OCI-LY7 (cell line): ENCODE data around the gene SLC16A9. TPM values are rescaled to one million over a fixed set of nuclear protein-coding genes. Genes with fewer than 3 reads are reported as not detected.

Experiments
- BruUV-seq: library from RNA; stranded (reverse); fragments of 400-500 nt; replicated peaks from 2 replicates; lab custom pipeline; 2021; lab: Mats Ljungman, UMichigan
- CTCF ChIA-PET: fragments of 300-600 bp; sonication (Branson Sonifier 250); formaldehyde crosslinking; loops from one replicate; lab custom pipeline; 2022; ENCODE audit warnings: antibody characterized with exemption; ENCODE audit not compliant: unreplicated experiment; lab: Charles Lee
- POLR2A ChIA-PET: fragments of 300-600 bp; sonication (Branson Sonifier 250); formaldehyde crosslinking; loops from one replicate; lab custom pipeline; 2022; ENCODE audit warnings: antibody characterized with exemption; lab: Charles Lee
- DNase-seq: peaks from one replicate; pipeline ENCODE4 v3.0.0-alpha.2; 2015; ENCODE audit warnings: low spot score
- H2AFZ ChIP-seq: fragments of 200-600 bp; sonication (generic), shearing (Covaris generic); 2 replicates; pipeline ENCODE4 v1.6.1; 2014; ENCODE audit warnings: mild to moderate bottlenecking, antibody characterized with exemption, low read length, moderate library complexity
- H3K27ac ChIP-seq: fragments of 200-600 bp; sonication (generic); 2 replicates; pipeline ENCODE4 v1.5.1; 2014; ENCODE audit warnings: mixed run types, low read depth, mild to moderate bottlenecking, moderate library complexity, low read length, inconsistent platforms; ENCODE audit not compliant: poor library complexity, severe bottlenecking
- H3K36me3 ChIP-seq: fragments of 200-600 bp; sonication (generic); 2 replicates; pipeline ENCODE4 v1.6.1; 2014; ENCODE audit warnings: mild to moderate bottlenecking, antibody characterized with exemption, low read length, moderate library complexity, mixed read lengths; ENCODE audit not compliant: insufficient read depth
- H3K4me1 ChIP-seq: fragments of 200-600 bp; sonication (generic); 2 replicates; pipeline ENCODE4 v1.5.1; 2014; ENCODE audit warnings: mild to moderate bottlenecking, low read length; ENCODE audit not compliant: insufficient read depth, poor library complexity, severe bottlenecking
- H3K4me2 ChIP-seq: fragments of 200-600 bp; sonication (generic); 2 replicates; pipeline ENCODE4 v1.6.1; 2014; ENCODE audit warnings: mild to moderate bottlenecking, low read length
- H3K4me3 ChIP-seq: fragments of 200-600 bp; sonication (generic); 2 replicates; pipeline ENCODE4 v1.5.1; 2014; ENCODE audit warnings: mild to moderate bottlenecking, low read depth, low read length; ENCODE audit not compliant: poor library complexity, severe bottlenecking
- H3K79me2 ChIP-seq: fragments of 200-600 bp; sonication (generic); 2 replicates; pipeline ENCODE4 v1.6.1; 2016; ENCODE audit warnings: low read depth, mild to moderate bottlenecking, low read length, moderate library complexity, mixed read lengths; ENCODE audit not compliant: insufficient read depth
- H3K9me2 ChIP-seq: fragments of 200-600 bp; sonication (generic); 2 replicates; pipeline ENCODE4 v1.6.1; 2016; ENCODE audit warnings: mild to moderate bottlenecking, low read length, mixed read lengths; ENCODE audit not compliant: insufficient read depth
- H3K9me3 ChIP-seq: fragments of 200-600 bp; sonication (generic); 2 replicates; pipeline ENCODE4 v1.6.1; 2014; ENCODE audit warnings: mild to moderate bottlenecking, mixed run types, low read length, mixed read lengths
- H4K20me1 ChIP-seq: fragments of 200-600 bp; sonication (generic); 2 replicates; pipeline ENCODE4 v1.6.1; 2014; ENCODE audit warnings: mild to moderate bottlenecking, antibody characterized with exemption, low read length, moderate library complexity, mixed read lengths; ENCODE audit not compliant: insufficient read depth
- EZH2phosphoT487 ChIP-seq: fragments of 200-600 bp; sonication (generic); IDR thresholded peaks from 2 replicates; pipeline ENCODE4 v1.6.1; 2018; ENCODE audit warnings: low read depth, borderline replicate concordance, mild to moderate bottlenecking, mixed run types, antibody characterized with exemption, low read length, moderate library complexity, mixed read lengths
- intact Hi-C: fragments of 100-400 bp; cut with micrococcal nuclease; formaldehyde crosslinking; loops from one replicate; pipeline ENCODE4 v1.10.0; 2022; ENCODE audit not compliant: unreplicated experiment
- total RNA-seq, 2 experiments: library from RNA; depleted of rRNA in 1 of 2; stranded (reverse); fragments of >200 nt in 1 of 2; shearing (Covaris generic) in 1 of 2; gene quantifications; 2 replicates each; pipeline ENCODE4 v1.2.3, GENCODE V29; 2014 to 2022
- TF ChIP-seq, protein P1 (sequence below): fragments of 200-600 bp; sonication (generic); conservative IDR thresholded peaks from 2 replicates; pipeline ENCODE4 v1.5.1; 2014; ENCODE audit warnings: mild to moderate bottlenecking, antibody characterized with exemption, low read length, moderate library complexity, mixed read lengths

SLC16A9 gene
- total RNA-seq, 2 experiments from 2014 or later = not detected

GRCh38 chr10:59624951-59625350, 84.7 kb downstream of the SLC16A9 start:
- no peaks in the 10 kb centered on the region for H4K20me1 ChIP-seq
- TF ChIP-seq EZH2phosphoT487 = no peak
- TF ChIP-seq, protein P1, sequence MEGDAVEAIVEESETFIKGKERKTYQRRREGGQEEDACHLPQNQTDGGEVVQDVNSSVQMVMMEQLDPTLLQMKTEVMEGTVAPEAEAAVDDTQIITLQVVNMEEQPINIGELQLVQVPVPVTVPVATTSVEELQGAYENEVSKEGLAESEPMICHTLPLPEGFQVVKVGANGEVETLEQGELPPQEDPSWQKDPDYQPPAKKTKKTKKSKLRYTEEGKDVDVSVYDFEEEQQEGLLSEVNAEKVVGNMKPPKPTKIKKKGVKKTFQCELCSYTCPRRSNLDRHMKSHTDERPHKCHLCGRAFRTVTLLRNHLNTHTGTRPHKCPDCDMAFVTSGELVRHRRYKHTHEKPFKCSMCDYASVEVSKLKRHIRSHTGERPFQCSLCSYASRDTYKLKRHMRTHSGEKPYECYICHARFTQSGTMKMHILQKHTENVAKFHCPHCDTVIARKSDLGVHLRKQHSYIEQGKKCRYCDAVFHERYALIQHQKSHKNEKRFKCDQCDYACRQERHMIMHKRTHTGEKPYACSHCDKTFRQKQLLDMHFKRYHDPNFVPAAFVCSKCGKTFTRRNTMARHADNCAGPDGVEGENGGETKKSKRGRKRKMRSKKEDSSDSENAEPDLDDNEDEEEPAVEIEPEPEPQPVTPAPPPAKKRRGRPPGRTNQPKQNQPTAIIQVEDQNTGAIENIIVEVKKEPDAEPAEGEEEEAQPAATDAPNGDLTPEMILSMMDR = no peak
- no TSS peak for BruUV-seq
- H2AFZ ChIP-seq = no peak overlapping the region
- no peaks in the 10 kb centered on the region for H3K9me3 ChIP-seq
- DNase-seq = no peak
- H3K27ac ChIP-seq = no peak overlapping the region
- H3K4me3 ChIP-seq = no peak overlapping the region
- intact Hi-C loops = loop anchor here (5.0 to 10.0 kb wide), 3 partner anchors 673 to 1022 kb away; no protein-coding TSS in a partner anchor
- H3K4me2 ChIP-seq = no peak overlapping the region
- ChIA-PET POLR2A (interaction anchor here (0.6 to 0.7 kb wide), 2 partner anchors 17 to 77 kb away, joined by 3 read pairs; no protein-coding TSS in a partner anchor), CTCF (no interaction called here)
- H3K36me3 ChIP-seq = no peaks in the 10 kb centered on the region
- H3K9me2 ChIP-seq = no peaks in the 10 kb centered on the region
- no peaks in the 10 kb centered on the region for H3K79me2 ChIP-seq
- no peaks in the 10 kb centered on the region for H3K4me1 ChIP-seq

- intact Hi-C loops = loop anchor here (10.0 kb wide), 1 partner anchor 811 kb away; no protein-coding TSS in a partner anchor
- Histone ChIP-seq H4K20me1 (no peaks in the 10 kb centered on the region), H3K27ac (no peak overlapping the region), H3K36me3 (no peaks in the 10 kb centered on the region), H2AFZ (no peak overlapping the region), H3K4me1 (no peaks in the 10 kb centered on the region), H3K4me2 (no peak overlapping the region), H3K9me3 (no peaks in the 10 kb centered on the region), H3K4me3 (no peak overlapping the region), H3K9me2 (no peaks in the 10 kb centered on the region), H3K79me2 (no peaks in the 10 kb centered on the region)
- no TSS peak for BruUV-seq
- TF ChIP-seq, protein P1 = no peak
- TF ChIP-seq EZH2phosphoT487 = no peak
- DNase-seq = no peak
- ChIA-PET CTCF (interaction anchor here (1.0 kb wide), 1 partner anchor 25 kb away, joined by 4 read pairs; no protein-coding TSS in a partner anchor), POLR2A (no interaction called here)
Measured at GRCh38 chr10:59624136-59624535, 85.5 kb downstream of the SLC16A9 start.
